MM.1S (cell line): Measurements from ENCODE around the gene OSGIN1.

Experiments
- DNase-seq: peaks from one replicate; pipeline ENCODE4 v3.0.0-alpha.2; 2015
- H2AFZ ChIP-seq: fragments of 300-600 bp; sonication (generic); 2 replicates; pipeline ENCODE4 v1.6.0; 2016; ENCODE audit warnings: antibody characterized with exemption, low read length
- H3F3A ChIP-seq: fragments of 300-600 bp; sonication (generic); 2 replicates; pipeline ENCODE4 v1.6.1; 2016; ENCODE audit warnings: mild to moderate bottlenecking, antibody characterized with exemption, low read length, moderate library complexity, mixed read lengths; ENCODE audit not compliant: insufficient read depth
- H3K27ac ChIP-seq: fragments of 300-600 bp; sonication (generic); 2 replicates; pipeline ENCODE4 v1.5.1; 2016; ENCODE audit warnings: mild to moderate bottlenecking, low read length
- H3K27me3 ChIP-seq: fragments of 300-600 bp; sonication (generic); replicated peaks from 2 replicates; pipeline ENCODE4 v1.6.0; 2016; ENCODE audit warnings: low read length; ENCODE audit not compliant: insufficient read depth
- H3K36me3 ChIP-seq: fragments of 300-600 bp; sonication (generic); replicated peaks from 2 replicates; pipeline ENCODE4 v1.6.1; 2016; ENCODE audit warnings: mild to moderate bottlenecking, low read length, mixed read lengths; ENCODE audit not compliant: insufficient read depth
- H3K4me1 ChIP-seq: fragments of 300-600 bp; sonication (generic); 2 replicates; pipeline ENCODE4 v1.6.1; 2016; ENCODE audit warnings: low read length, mixed read lengths
- H3K4me2 ChIP-seq: fragments of 300-600 bp; sonication (generic); 2 replicates; pipeline ENCODE4 v1.6.0; 2016; ENCODE audit warnings: low read depth, low read length
- H3K4me3 ChIP-seq: fragments of 300-600 bp; sonication (generic); 2 replicates; pipeline ENCODE4 v1.5.1; 2016; ENCODE audit warnings: low read length, mixed read lengths
- H3K79me2 ChIP-seq: fragments of 300-600 bp; sonication (generic); 2 replicates; pipeline ENCODE4 v1.6.1; 2016; ENCODE audit warnings: mixed run types, low read length, mixed read lengths
- H3K9ac ChIP-seq: fragments of 300-600 bp; sonication (generic); 2 replicates; pipeline ENCODE4 v1.6.1; 2016; ENCODE audit warnings: low read length, mixed read lengths
- H3K9me2 ChIP-seq: fragments of 300-600 bp; sonication (generic); replicated peaks from 2 replicates; pipeline ENCODE4 v1.6.1; 2016; ENCODE audit warnings: mild to moderate bottlenecking, low read length, mixed read lengths; ENCODE audit not compliant: insufficient read depth
- H3K9me3 ChIP-seq: fragments of 300-600 bp; sonication (generic); replicated peaks from 2 replicates; pipeline ENCODE4 v1.6.1; 2016; ENCODE audit warnings: mild to moderate bottlenecking, low read length, mixed read lengths; ENCODE audit not compliant: insufficient read depth
- H4K20me1 ChIP-seq: fragments of 300-600 bp; sonication (generic); 2 replicates; pipeline ENCODE4 v1.6.1; 2016; ENCODE audit warnings: mild to moderate bottlenecking, low read length, moderate library complexity, mixed read lengths; ENCODE audit not compliant: insufficient read depth
- EZH2 ChIP-seq: fragments of 300-600 bp; sonication (generic); optimal IDR thresholded peaks from 2 replicates; pipeline ENCODE3; 2017; ENCODE audit warnings: low read depth, mild to moderate bottlenecking, antibody characterized with exemption, low read length, mixed read lengths
- EZH2phosphoT487 ChIP-seq: fragments of 300-600 bp; sonication (generic); IDR thresholded peaks from 2 replicates; pipeline ENCODE4 v1.6.1; 2018; ENCODE audit warnings: antibody characterized with exemption, low read length
- TF ChIP-seq, protein P1 (sequence below): fragments of 300-600 bp; sonication (generic); IDR thresholded peaks from 2 replicates; pipeline ENCODE4 v1.5.1; 2016; ENCODE audit warnings: antibody characterized with exemption, low read length, mixed read lengths

Gene OSGIN1

DNA sequence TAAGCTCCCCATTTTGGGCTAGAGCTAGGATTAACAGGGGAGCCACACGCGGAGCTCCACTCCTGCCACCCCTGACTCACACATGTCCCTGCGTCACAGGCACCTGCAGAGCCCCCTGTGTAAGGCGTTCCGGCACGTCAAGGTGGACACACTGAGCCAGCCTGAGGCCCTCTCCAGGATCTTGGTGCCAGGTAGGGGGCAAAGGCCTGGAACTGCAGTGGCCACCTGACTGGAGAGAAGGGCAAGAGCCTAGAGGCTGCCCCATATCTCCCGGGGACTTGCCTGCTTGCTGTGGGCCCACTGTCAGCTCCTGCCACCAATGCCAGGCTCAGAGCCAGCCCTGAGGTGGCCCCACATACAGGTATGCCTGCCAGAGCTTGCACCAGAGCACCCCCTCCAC lies 48.7 kb downstream of the OSGIN1 start:
- Histone ChIP-seq H3K4me3 (no peak overlapping the region), H2AFZ (no peak overlapping the region), H3K9ac (no peak overlapping the region), H3K36me3 (no peaks in the 10 kb centered on the region), H3K9me2 (no peaks in the 10 kb centered on the region), H3K27me3 (peaks cover 21% of the 10 kb centered on the region), H3K4me1 (no peaks in the 10 kb centered on the region), H3K27ac (no peak overlapping the region), H3K79me2 (no peaks in the 10 kb centered on the region), H4K20me1 (no peaks in the 10 kb centered on the region), H3K4me2 (no peak overlapping the region), H3F3A (no peaks in the 10 kb centered on the region), H3K9me3 (no peaks in the 10 kb centered on the region)
- no peak for DNase-seq
- TF ChIP-seq EZH2, result no peak
- no peak for TF ChIP-seq EZH2phosphoT487
- TF ChIP-seq, protein P1, sequence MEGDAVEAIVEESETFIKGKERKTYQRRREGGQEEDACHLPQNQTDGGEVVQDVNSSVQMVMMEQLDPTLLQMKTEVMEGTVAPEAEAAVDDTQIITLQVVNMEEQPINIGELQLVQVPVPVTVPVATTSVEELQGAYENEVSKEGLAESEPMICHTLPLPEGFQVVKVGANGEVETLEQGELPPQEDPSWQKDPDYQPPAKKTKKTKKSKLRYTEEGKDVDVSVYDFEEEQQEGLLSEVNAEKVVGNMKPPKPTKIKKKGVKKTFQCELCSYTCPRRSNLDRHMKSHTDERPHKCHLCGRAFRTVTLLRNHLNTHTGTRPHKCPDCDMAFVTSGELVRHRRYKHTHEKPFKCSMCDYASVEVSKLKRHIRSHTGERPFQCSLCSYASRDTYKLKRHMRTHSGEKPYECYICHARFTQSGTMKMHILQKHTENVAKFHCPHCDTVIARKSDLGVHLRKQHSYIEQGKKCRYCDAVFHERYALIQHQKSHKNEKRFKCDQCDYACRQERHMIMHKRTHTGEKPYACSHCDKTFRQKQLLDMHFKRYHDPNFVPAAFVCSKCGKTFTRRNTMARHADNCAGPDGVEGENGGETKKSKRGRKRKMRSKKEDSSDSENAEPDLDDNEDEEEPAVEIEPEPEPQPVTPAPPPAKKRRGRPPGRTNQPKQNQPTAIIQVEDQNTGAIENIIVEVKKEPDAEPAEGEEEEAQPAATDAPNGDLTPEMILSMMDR, result no peak

DNA sequence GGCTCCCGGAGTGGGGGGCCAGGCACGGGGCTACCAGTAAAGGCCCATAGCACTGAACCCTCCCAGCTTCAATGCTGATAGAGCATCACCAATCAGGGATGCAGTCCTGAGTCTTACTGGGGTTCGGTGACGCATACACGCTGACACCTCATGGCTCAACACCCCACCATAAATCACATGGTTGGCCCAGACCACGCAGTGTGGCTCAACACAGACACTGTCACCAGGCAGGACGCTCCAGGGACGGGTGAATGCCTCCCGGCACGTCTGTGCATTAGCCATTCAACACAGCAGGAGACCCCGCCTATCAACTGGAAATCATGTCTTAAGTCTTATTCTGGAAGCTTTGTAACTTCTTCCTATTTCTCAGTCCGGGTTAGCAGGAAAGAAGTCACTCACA lies 50.0 kb downstream of the OSGIN1 start:
- Histone ChIP-seq H3K9me2 (no peaks in the 10 kb centered on the region), H3K9ac (no peak overlapping the region), H4K20me1 (no peaks in the 10 kb centered on the region), H3K4me1 (no peaks in the 10 kb centered on the region), H3K27me3 (peaks cover 18% of the 10 kb centered on the region; the same call in 1 of the 2 replicates), H3K79me2 (no peaks in the 10 kb centered on the region), H3K27ac (no peak overlapping the region), H3K4me2 (no peak overlapping the region), H3F3A (no peaks in the 10 kb centered on the region), H3K9me3 (no peaks in the 10 kb centered on the region), H3K4me3 (no peak overlapping the region), H2AFZ (no peak overlapping the region), H3K36me3 (no peaks in the 10 kb centered on the region)
- DNase-seq, result no peak
- TF ChIP-seq EZH2phosphoT487, result no peak
- TF ChIP-seq EZH2, result no peak
- TF ChIP-seq, protein P1, result no peak

DNA sequence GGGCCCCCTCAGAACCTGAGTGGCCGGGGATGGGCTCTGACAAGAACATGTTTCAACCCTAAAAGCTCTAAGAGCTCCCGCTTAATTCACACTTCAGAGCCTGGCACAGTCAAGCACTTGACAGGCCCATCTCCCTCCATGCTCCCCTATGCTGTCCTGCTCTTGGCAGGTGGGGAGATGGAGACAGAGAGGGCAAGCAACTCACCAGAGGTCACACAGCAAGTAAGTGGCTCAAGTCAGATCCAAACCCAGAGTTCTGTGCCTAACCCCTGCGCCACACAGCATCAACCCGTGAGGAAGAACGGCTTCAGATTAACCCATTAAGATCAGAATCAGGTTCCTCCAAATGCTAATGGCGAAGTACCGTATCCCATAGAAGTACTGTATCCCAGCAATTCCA lies 51.4 kb downstream of the OSGIN1 start:
- Histone ChIP-seq H3K36me3 (no peaks in the 10 kb centered on the region), H3K4me1 (no peaks in the 10 kb centered on the region), H3K79me2 (no peaks in the 10 kb centered on the region), H3K4me3 (no peak overlapping the region), H4K20me1 (no peaks in the 10 kb centered on the region), H3F3A (no peaks in the 10 kb centered on the region), H3K9ac (no peak overlapping the region), H2AFZ (no peak overlapping the region), H3K27me3 (peaks cover 20% of the 10 kb centered on the region), H3K27ac (no peak overlapping the region), H3K4me2 (no peak overlapping the region), H3K9me3 (no peaks in the 10 kb centered on the region), H3K9me2 (no peaks in the 10 kb centered on the region)
- TF ChIP-seq, protein P1, result no peak
- TF ChIP-seq EZH2, result no peak
- TF ChIP-seq EZH2phosphoT487, result no peak
- DNase-seq, result no peak
